IPS DF 19.7 (cell line): ENCODE results near the gene SDCCAG8.

Experiments used
- DNase-seq: peaks from one replicate; pipeline ENCODE4 v3.0.0-alpha.2; 2013; ENCODE audit warnings: low read depth, low spot score

Gene SDCCAG8

GRCh38 chr1:243420016-243420945, 164.4 kb downstream of the SDCCAG8 start:
- DNase-seq, result no peak

DNA sequence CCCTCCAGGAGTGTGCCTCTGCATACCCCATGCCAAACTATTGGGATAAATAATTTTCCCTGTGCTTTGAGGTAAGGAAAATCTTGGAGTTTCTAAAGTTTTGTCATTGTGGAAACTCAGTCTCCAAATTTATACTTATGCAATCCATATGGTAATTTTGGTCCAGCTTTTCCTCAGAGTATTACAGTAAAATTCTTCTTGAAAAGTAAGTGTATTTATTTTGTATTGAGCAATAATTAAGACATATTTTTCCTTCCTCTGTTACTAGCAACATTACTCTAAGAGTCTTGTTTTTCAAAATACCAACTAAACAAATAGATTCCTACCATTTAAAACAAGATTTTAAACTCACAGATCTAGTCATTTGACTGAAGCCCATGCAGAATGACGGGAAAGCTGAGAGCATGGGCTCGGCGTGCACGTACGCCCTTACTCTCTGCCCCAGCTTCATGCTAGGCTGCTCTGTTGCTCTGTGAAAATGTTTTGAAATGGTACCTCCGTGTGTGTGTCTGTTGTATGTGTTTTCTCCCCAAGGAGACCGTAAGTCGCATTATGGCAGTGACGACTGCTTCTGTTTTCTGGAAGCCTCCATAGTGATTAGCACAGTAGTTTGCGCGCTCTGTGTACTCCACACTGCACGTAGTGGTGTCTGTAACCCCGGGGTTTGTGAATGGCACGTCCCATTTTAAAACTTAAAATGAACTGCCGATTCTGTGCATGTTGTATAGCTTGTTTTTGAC, 165.3 kb downstream of the SDCCAG8 start:
- DNase-seq, result no peak

DNA sequence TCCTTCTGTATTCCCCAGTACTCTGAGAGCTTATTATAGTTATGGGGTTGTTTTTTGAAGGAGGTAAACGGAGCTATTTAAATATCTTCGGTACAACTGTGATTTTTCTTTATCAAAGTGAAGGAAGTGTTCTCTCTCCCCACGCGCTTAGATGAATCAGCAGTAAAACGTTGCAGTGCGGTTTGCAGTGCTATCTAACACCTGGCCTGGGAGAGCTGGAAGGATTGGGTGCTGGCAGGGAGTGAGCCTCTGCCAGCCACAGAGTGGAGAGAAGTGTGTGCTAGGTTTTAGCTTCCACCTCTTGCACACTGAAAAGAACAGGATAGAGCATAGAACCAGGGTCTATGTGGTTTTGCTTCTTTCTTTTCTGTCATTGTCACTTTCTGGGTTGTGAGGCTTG, 165.9 kb downstream of the SDCCAG8 start:
- DNase-seq, result no peak

DNA sequence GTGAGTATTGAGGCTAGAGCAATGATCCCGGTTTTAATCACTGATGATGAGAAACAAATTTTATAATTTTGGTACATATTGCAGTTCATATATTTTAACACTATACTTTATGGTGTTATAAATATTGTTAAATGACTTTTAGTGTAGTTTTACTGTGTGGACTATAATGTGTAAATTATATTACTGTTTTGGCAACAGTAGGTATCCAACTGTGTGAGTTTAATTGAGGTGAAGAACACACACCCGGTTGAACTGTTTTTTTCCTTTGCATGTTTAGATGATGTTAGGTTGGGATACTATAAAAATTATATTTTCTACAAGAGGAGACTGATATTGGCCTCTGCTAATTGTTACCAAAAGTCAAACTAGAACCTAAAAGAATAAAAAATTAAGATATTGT, 166.5 kb downstream of the SDCCAG8 start:
- no peak for DNase-seq

- DNase-seq, result no peak
These were observed 172.2 kb downstream of the SDCCAG8 start for GRCh38 chr1:243428084-243428483.

GRCh38 chr1:243428617-243429342, 172.9 kb downstream of the SDCCAG8 start:
- DNase-seq, result no peak

- DNase-seq, result no peak
These were observed 175.8 kb downstream of the SDCCAG8 start for GRCh38 chr1:243431591-243431990.

DNA sequence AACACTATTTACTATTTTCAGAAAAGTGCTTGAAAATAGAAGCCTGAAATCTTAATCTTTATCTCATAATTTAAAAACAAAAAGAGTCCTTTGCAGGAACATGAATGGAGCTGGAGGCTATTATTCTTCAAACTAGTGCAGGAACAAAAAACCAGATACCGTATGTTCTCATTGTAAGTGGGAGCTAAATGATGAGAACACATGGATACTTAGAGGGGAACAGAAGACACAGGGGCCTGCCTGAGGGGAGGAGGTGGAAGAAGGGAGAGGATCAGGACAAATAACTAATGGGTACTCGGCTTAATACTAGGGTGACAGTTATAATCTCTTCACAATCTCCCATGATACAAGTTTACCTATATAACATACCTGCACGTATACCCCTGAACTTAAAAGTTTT, 176.3 kb downstream of the SDCCAG8 start:
- DNase-seq, result no peak

DNA sequence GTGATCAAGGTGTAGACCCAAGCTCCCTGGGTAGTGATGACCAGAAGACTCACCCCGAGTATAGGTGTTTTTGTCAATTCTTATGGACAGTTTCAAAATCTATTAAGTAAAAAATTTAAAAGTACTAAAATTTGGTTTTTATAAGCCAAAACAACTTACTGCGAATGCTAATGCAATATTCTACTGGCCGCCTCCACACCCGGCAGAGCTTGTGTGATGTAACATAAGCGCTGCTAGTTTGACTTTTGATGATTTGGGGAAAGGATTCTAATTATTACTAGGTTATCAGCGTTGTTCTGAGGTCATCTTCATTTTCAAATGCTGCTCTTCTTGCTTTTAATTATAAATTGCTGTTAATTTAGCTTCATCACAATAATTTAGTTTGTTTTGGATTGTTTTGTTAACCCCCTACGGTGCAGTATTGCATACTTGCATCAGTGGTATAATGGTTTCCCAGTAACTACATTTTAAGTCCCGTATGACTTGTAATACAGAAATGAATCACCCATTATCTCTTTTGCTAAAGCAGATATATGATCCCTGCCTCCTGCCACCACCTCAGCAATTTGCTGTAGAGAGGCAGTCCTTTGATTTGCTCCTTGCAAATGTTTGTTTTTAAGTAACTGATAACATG, 178.0 kb downstream of the SDCCAG8 start:
- DNase-seq, result no peak

DNA sequence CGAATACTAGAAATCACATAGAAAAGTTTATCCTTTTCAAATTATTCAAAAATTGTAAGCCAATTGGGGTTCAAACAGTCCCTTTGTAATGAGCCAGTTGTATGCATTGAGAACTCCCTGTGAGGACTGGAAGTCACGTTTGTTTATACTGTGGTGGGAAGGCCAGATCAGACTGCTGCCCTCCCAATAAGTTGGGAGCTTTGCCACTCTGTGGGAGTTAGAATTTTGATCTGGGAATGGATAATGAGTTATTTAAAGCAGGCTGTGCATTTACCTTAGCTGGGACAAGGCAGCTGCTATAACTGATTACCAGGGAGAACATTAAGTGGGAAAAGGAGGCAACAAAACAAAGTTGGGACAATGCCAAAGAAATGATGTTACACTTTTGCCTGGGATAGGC, 178.8 kb downstream of the SDCCAG8 start:
- no peak for DNase-seq

DNA sequence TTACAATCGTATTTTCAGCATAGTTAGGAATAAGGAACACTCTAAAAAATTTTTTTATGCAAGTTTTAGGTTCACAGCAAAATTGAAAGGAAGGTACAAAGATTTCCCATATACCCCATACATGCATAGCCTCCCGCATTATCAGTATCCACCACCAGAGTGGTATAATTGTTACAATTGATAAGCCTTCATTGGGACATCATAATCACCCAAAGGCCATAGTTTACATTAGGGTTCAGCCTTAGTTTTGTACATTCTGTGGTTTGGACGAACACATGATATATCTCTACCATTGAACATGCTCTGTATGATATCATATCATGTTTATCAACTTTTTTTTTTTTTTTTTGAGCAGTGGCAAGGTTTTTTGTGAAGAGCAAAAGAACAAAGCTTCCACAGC, 180.0 kb downstream of the SDCCAG8 start:
- no peak for DNase-seq

DNA sequence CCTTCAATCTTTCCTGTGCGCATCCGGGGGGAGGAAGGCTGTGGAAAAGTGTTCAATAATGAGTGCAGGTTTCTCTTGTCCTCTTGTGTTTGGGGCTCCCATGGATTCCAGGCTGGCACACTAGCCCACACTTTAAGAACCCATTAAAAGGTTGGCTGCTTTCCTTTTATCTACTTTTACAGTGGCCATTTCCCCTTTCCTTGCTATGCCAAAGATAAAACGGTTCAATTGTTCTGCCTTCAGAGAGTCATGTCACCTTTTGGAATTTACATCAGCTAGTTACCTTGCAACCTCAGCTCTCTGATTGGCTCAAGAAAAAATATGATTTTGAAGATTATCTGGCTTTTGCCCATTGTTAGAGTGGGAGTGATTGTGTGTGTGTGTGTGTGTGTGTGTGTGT, 182.3 kb downstream of the SDCCAG8 start:
- DNase-seq, result no peak

DNA sequence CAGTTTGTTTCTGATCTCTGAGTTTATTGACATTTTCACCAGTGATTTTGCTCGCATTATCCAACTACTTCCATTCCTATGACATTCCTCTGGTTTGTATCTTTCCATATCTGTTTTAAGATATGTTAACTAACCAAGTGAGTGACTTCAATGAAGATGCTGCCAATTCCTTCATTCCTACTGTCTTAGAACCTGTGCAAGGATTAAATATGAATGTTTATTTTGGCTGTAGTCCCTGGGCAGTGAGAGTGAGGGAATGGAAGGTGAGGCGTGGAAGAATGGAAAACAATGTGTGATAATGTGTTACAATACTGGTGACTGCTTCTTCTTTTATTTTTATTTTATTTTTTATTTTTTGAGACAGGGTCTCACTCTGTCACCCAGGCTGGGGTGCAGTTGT, 183.0 kb downstream of the SDCCAG8 start:
- DNase-seq, result no peak

- peak; percentile 33 for DNase-seq
These were observed 184.6 kb downstream of the SDCCAG8 start for GRCh38 chr1:243440406-243440805.

DNA sequence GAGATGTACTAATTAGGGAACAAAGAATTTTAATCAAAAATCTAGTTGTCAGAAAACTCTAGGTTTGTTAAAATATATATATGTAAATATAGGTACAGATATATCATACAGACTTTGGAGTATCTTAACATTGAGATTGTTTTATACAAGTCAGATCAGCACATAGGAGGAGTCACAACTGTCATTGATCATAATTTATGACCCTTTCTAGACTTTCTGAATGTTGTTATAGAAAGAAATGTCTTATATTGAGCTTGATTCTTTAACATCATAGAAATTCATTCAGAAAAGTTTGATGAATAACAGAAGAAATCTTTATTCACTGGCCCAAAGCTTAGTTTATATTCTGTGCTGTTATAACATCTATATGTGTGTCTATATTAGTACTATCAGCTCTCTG, 185.8 kb downstream of the SDCCAG8 start:
- DNase-seq, result no peak

GRCh38 chr1:243443557-243443956, 187.7 kb downstream of the SDCCAG8 start:
- no peak for DNase-seq

- no peak for DNase-seq
These were observed 191.5 kb downstream of the SDCCAG8 start for GRCh38 chr1:243447347-243447746.

GRCh38 chr1:243447844-243448243, 192.0 kb downstream of the SDCCAG8 start:
- no peak for DNase-seq

DNA sequence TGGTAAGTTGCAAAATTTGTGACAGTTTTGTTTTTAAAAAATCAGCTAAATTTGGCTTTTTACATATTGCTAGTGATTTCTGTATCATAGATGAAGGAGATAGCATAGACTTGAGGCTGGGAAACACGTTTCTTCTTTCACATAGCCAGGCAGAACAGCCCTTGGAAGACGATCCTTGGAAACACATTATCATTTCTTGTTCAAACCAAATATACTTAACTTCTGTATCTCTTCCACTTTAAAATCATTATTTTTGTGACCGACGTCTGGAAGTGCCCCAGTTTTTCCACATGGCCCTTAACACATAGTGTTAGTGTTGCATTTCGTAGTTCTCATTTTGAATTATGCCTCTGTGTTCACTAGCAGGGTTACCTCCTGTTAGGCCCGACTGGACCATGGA, 193.5 kb downstream of the SDCCAG8 start:
- DNase-seq, result no peak

GRCh38 chr1:243452092-243452491, 196.3 kb downstream of the SDCCAG8 start:
- DNase-seq, result no peak

DNA sequence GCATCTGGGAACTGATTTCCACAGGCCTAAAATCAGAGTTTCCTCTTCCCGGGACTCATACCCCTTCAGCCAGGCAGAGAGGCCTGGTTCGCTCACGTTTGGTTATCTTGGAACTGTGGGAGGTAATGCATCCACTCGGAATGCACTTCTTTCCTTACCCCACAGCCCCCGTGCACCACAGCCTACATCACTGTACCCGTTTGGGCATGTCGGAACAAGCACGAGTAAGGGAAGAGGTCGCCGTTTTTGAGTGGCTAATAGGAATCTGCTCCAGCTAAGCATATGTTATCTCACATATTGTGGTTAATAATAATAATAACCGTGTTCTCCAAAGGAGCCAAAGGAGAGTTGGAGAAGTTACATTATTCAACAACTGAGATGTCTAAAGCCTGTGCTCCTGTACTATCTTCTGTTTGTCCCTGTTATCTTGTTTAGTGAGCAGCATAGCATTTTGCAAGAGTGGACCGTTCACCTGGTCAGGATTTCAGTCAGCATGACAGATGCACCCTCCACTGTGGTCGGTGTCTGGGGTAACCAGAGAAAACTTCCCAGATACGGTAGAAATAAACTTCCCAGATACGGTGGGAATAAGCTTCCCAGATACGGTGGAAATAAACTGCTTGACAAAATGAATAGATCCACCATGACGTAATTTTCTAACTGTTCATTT, 198.6 kb downstream of the SDCCAG8 start:
- no peak for DNase-seq
